Fibroblast of pulmonary artery (primary cell): ENCODE results near the gene MBL2.

Experiments
- DNase-seq: peaks from one replicate; pipeline ENCODE4 v3.0.0-alpha.2; 2010; ENCODE audit warnings: low read depth
- H3K4me3 ChIP-seq: replicated peaks from 2 replicates; pipeline ENCODE4 v1.5.1; 2011; ENCODE audit warnings: low read depth, mild to moderate bottlenecking, control low read depth, low read length, moderate library complexity
- CTCF ChIP-seq: IDR thresholded peaks from 2 replicates; pipeline ENCODE4 v1.5.1; 2011; ENCODE audit warnings: mild to moderate bottlenecking, control low read depth, low read length, inconsistent platforms; ENCODE audit errors: missing control alignments

MBL2 gene

GRCh38 chr10:52762088-52762487, 10.5 kb downstream of the MBL2 start:
- H3K4me3 ChIP-seq: no peak overlapping the region
- no peak for DNase-seq
- TF ChIP-seq CTCF: no peak

GRCh38 chr10:52759154-52759553, 13.4 kb downstream of the MBL2 start:
- DNase-seq: peak; percentile 56
- H3K4me3 ChIP-seq: no peak overlapping the region

GRCh38 chr10:52758406-52758805, 14.2 kb downstream of the MBL2 start:
- DNase-seq: no peak
- TF ChIP-seq CTCF: no peak
- no peak overlapping the region for H3K4me3 ChIP-seq

More at GRCh38 chr10:52759154-52759553, 13.4 kb downstream of the MBL2 start:
- TF ChIP-seq CTCF: no peak

GRCh38 chr10:52757773-52758172, 14.8 kb downstream of the MBL2 start:
- TF ChIP-seq CTCF: no peak
- H3K4me3 ChIP-seq: no peak overlapping the region
- no peak for DNase-seq

GRCh38 chr10:52756966-52757365, 15.6 kb downstream of the MBL2 start:
- no peak for TF ChIP-seq CTCF
- no peak overlapping the region for H3K4me3 ChIP-seq
- no peak for DNase-seq

- no peak for TF ChIP-seq CTCF
- DNase-seq: no peak
Observed at GRCh38 chr10:52756295-52756694, 16.3 kb downstream of the MBL2 start.

GRCh38 chr10:52755297-52756062, 17.1 kb downstream of the MBL2 start:
- no peak overlapping the region for H3K4me3 ChIP-seq
- no peak for TF ChIP-seq CTCF
- peak; percentile 87 for DNase-seq

More at GRCh38 chr10:52756295-52756694, 16.3 kb downstream of the MBL2 start:
- H3K4me3 ChIP-seq: no peak overlapping the region
